HL-60 (cell line): ENCODE data around the gene GRHL1.

ENCODE experiments used
- CTCF ChIP-seq: IDR thresholded peaks from one replicate; pipeline ENCODE4 v1.5.1; 2011; ENCODE audit warnings: low read length, control low read depth, inconsistent platforms; ENCODE audit not compliant: insufficient read depth
- GABPA ChIP-seq: IDR thresholded peaks from 2 replicates; pipeline ENCODE4 v1.6.1; 2012; ENCODE audit warnings: low read depth
- POLR2AphosphoS5 ChIP-seq: IDR thresholded peaks from 2 replicates; pipeline ENCODE4 v1.6.1; 2012; ENCODE audit warnings: low read depth
- REST ChIP-seq: IDR thresholded peaks from 2 replicates; pipeline ENCODE4 v1.6.1; 2012; ENCODE audit warnings: low read depth; ENCODE audit not compliant: insufficient replicate concordance
- SPI1 ChIP-seq: IDR thresholded peaks from 2 replicates; pipeline ENCODE4 v1.6.1; 2012; ENCODE audit warnings: low read depth, mild to moderate bottlenecking, borderline replicate concordance

- TF ChIP-seq CTCF (no peak), POLR2AphosphoS5 (no peak), SPI1 (no peak), GABPA (no peak), REST (no peak)
Measured at GRCh38 chr2:9982248-9982647, 30.8 kb downstream of the GRHL1 start.
